Cardiac muscle cell (in vitro differentiated cells and primary cell): ENCODE measurements around the gene TOP3A. TPM values are rescaled to one million over a fixed set of nuclear protein-coding genes. Genes with fewer than 3 reads are reported as not detected.

Experiments used
- DNase-seq, 2 donors: peaks; one replicate each; pipeline versions ENCODE4 v3.0.0 to v3.0.0-alpha.2; 2010 to 2017; ENCODE audit warnings: low read depth in 1 of 2, low spot score in 1 of 2
- H3K27ac ChIP-seq: fragments of 200-600 bp; sonication (generic); 2 replicates; pipeline ENCODE4 v1.5.1; 2016
- H3K27me3 ChIP-seq: fragments of 200-600 bp; sonication (generic); 2 replicates; pipeline ENCODE4 v1.6.0; 2016; ENCODE audit warnings: control low read depth
- H3K36me3 ChIP-seq: fragments of 200-600 bp; sonication (generic); 2 replicates; pipeline ENCODE4 v1.5.1; 2016; ENCODE audit warnings: control low read depth
- H3K4me1 ChIP-seq: fragments of 200-600 bp; sonication (generic); 2 replicates; pipeline ENCODE4 v1.8.1; 2017; ENCODE audit warnings: low read depth, mild to moderate bottlenecking, mixed run types
- H3K4me3 ChIP-seq: fragments of 200-600 bp; sonication (generic); 2 replicates; pipeline ENCODE4 v1.5.1; 2016; ENCODE audit warnings: mild to moderate bottlenecking
- H3K9me3 ChIP-seq: fragments of 200-600 bp; sonication (generic); 2 replicates; pipeline ENCODE4 v1.5.1; 2017; ENCODE audit warnings: low read depth, mild to moderate bottlenecking, control low read depth
- CTCF ChIP-seq: IDR thresholded peaks from 2 replicates; pipeline ENCODE4 v1.5.1; 2012; ENCODE audit warnings: low read depth, mild to moderate bottlenecking, low read length
- polyA plus RNA-seq: library from polyadenylated mRNA; unstranded; fragments of >200 nt; fragmentation: Nextera tagmentation; extraction: Ambion mirVana; gene quantifications from 2 replicates; pipeline ENCODE4 v1.2.1, GENCODE V29; 2016
- total RNA-seq: library from RNA; depleted of rRNA; stranded (reverse); fragments of >200 nt; gene quantifications from 2 replicates; pipeline ENCODE4 v1.2.3, GENCODE V29; 2016

TOP3A gene
- total and polyA plus RNA-seq, 2 experiments from 2014 or later, result 22.7 to 40.1 TPM

GRCh38 chr17:18228176-18228682 is 86.6 kb downstream of the TOP3A start:
- Histone ChIP-seq H3K36me3 (no peaks in the 10 kb centered on the region), H3K27me3 (no peaks in the 10 kb centered on the region), H3K4me3 (no peak overlapping the region), H3K27ac (no peak overlapping the region), H3K4me1 (peaks cover 20% of the 10 kb centered on the region), H3K9me3 (no peaks in the 10 kb centered on the region)
- no peak for TF ChIP-seq CTCF
- no peak for DNase-seq

- Histone ChIP-seq H3K4me3 (no peak overlapping the region), H3K27ac (no peak overlapping the region), H3K36me3 (no peaks in the 10 kb centered on the region), H3K27me3 (no peaks in the 10 kb centered on the region), H3K9me3 (no peaks in the 10 kb centered on the region), H3K4me1 (peaks cover 20% of the 10 kb centered on the region)
- TF ChIP-seq CTCF, result no peak
- DNase-seq, result no peak
Observed at GRCh38 chr17:18227635-18228034, 87.2 kb downstream of the TOP3A start.

- peaks cover 20% of the 10 kb centered on the region for H3K4me1 ChIP-seq
Observed at GRCh38 chr17:18226284-18226945, 88.4 kb downstream of the TOP3A start.

GRCh38 chr17:18225642-18226283 is 89.0 kb downstream of the TOP3A start:
- peak in 1 of 2 donors; percentile 12 for DNase-seq
- Histone ChIP-seq H3K4me3 (peak overlapping the region; percentile 72), H3K9me3 (no peaks in the 10 kb centered on the region), H3K36me3 (no peaks in the 10 kb centered on the region), H3K4me1 (peaks cover 19% of the 10 kb centered on the region), H3K27me3 (no peaks in the 10 kb centered on the region), H3K27ac (peak overlapping the region; percentile 71)
- TF ChIP-seq CTCF, result no peak

More at GRCh38 chr17:18226284-18226945, 88.4 kb downstream of the TOP3A start:
- Histone ChIP-seq H3K36me3 (no peaks in the 10 kb centered on the region), H3K4me3 (peak overlapping the region; percentile 72), H3K27ac (no peak overlapping the region), H3K27me3 (no peaks in the 10 kb centered on the region), H3K9me3 (no peaks in the 10 kb centered on the region)
- no peak for DNase-seq
- no peak for TF ChIP-seq CTCF

GRCh38 chr17:18225121-18225641 is 89.6 kb downstream of the TOP3A start, which contains the start of gene LLGL1:
TSS of gene LLGL1 (plus strand) at chr17:18225635. CDS start at chr17:18225683, 48 bp downstream.
- H3K4me3 ChIP-seq, result peak within 1 kb of the TSS; percentile 72
- H3K9me3 ChIP-seq, result no peaks in the 10 kb centered on the region
- peaks cover 17% of the 10 kb centered on the region for H3K4me1 ChIP-seq
- no peaks in the 10 kb centered on the region for H3K27me3 ChIP-seq
- DNase-seq, result peak; percentile 98 to 99
- peak within 1 kb of the TSS; percentile 85 for H3K27ac ChIP-seq
- TF ChIP-seq CTCF, result no peak
- no peaks in the 10 kb centered on the region for H3K36me3 ChIP-seq
